ENCODE data around the gene INSIG1.
A peak's percentile ranks its signal among the peaks of the same experiment; 100 is the strongest.

Gene INSIG1

DNA sequence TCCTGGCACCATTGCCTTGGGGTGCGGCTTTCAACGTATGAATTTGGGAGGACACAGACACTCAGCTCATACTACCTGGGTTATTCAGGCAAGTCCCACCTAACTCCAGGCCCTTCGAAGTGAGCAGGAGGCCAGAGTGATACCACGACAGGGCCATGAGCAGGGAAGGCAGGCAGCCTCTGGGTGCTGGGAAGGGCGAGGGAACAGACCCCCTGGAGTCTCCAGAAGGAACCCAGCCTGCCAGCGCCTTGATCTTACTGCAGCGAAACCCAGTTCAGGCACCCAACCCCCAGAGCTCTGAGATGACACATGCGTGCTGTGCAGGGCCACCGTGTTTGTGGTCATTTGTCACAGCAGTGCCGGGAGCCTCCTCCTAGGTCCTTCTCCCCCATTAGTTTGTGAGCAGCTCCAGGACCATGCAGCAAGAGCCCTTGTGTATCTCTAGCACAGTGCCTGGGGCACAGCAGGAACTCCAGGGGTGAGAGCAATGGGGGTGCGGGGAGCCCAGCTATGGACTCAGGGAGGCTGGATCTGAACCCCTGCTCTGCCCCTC lies 7.7 kb upstream of the INSIG1 start:
- H3K9me3 ChIP-seq (ENCODE audit: control insufficient read depth, low read length), result no peaks in the 10 kb centered on the region
- H3K36me3 ChIP-seq (ENCODE audit: control insufficient read depth, insufficient read depth, low read length), result no peaks in the 10 kb centered on the region
- no peaks in the 10 kb centered on the region for H3K27me3 ChIP-seq (ENCODE audit: control insufficient read depth, insufficient read depth, low read length)
- H3K4me3 ChIP-seq (ENCODE audit: low read length), result no peak overlapping the region
- peaks cover 18% of the 10 kb centered on the region for H3K4me1 ChIP-seq (ENCODE audit: control insufficient read depth, insufficient read depth, low read length)
- no peak overlapping the region for H3K9ac ChIP-seq (ENCODE audit: low read length)

DNA sequence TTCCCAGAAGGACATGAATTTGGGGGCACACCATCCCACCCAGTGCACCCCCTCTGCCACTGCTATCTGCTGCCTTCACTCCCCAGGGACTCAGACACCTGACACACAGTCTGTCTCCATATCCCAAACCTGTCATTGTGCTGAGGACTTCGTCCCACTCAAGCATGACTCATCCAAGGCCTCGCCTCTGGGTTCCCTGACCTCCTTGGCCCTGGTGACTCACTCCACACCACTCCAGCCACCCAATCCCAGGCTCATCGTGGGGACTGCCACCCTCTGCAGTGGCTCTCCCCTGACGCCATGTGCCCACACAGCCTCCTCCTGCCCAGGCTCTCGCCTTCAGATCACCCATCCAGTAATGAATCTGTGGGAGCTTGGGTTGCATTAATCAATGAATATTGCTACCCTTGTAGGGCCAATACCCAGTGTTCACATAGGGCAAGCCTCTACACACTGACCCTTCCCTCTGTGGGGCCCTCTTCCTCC lies 6.6 kb upstream of the INSIG1 start:
- H3K9me3 ChIP-seq (ENCODE audit: control insufficient read depth, low read length), result no peaks in the 10 kb centered on the region
- H3K4me3 ChIP-seq (ENCODE audit: low read length), result no peak overlapping the region
- no peaks in the 10 kb centered on the region for H3K27me3 ChIP-seq (ENCODE audit: control insufficient read depth, insufficient read depth, low read length)
- H3K36me3 ChIP-seq (ENCODE audit: control insufficient read depth, insufficient read depth, low read length), result no peaks in the 10 kb centered on the region
- H3K9ac ChIP-seq (ENCODE audit: low read length), result no peak overlapping the region
- peaks cover 18% of the 10 kb centered on the region for H3K4me1 ChIP-seq (ENCODE audit: control insufficient read depth, insufficient read depth, low read length)

DNA sequence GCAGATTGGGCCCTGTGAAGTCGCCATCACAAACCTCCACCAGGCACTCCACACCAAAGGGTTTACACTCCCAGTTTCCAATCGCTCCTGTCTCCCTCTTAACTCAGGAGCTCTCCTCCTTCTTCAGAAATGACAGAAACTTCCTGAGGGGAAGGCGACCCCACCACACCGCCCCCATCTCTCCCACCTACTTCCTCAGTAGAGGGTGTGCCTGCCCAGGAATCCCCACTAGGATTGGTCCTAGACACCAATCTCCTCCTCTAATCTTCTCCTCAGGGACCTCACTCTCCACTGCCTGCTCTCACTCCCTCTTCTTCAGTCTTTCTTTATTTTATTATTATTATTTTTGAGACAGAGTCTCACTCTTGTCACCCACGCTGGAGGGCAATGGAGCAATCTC lies 5.9 kb upstream of the INSIG1 start:
- Histone ChIP-seq H3K9ac (ENCODE audit: low read length) (no peak overlapping the region), H3K36me3 (ENCODE audit: control insufficient read depth, insufficient read depth, low read length) (no peaks in the 10 kb centered on the region), H3K4me3 (ENCODE audit: low read length) (no peak overlapping the region), H3K9me3 (ENCODE audit: control insufficient read depth, low read length) (no peaks in the 10 kb centered on the region), H3K27me3 (ENCODE audit: control insufficient read depth, insufficient read depth, low read length) (no peaks in the 10 kb centered on the region), H3K4me1 (ENCODE audit: control insufficient read depth, insufficient read depth, low read length) (peaks cover 25% of the 10 kb centered on the region)

DNA sequence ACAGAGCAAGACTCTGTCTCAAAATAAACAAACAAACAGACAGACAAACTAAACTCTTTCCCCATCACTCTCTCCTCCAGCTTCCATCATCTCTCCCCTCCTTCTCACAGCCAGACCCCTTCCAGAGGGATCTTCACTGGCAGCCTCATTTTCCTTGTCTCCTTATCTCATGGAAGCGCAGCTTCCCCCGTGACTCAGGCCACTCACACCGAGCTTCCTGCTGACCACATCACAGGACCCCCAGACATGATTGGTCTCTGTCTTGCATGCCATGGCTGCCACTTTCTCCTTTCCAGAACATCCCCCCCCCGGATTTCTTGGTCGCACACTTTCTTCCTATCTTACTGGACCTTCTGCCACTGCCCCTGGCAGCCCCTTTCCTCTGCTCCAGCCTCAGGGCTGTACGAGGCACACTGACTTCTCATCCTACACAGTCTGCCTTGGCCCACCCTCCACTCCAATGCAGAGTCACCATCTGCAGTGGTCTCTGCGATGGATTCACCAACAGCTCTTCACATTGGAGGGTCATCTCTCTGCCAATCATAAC lies 4.9 kb upstream of the INSIG1 start:
- no peak overlapping the region for H3K9ac ChIP-seq (ENCODE audit: low read length)
- H3K4me3 ChIP-seq (ENCODE audit: low read length), result no peak overlapping the region
- H3K36me3 ChIP-seq (ENCODE audit: control insufficient read depth, insufficient read depth, low read length), result no peaks in the 10 kb centered on the region
- peaks cover 29% of the 10 kb centered on the region for H3K4me1 ChIP-seq (ENCODE audit: control insufficient read depth, insufficient read depth, low read length)
- no peaks in the 10 kb centered on the region for H3K27me3 ChIP-seq (ENCODE audit: control insufficient read depth, insufficient read depth, low read length)
- no peaks in the 10 kb centered on the region for H3K9me3 ChIP-seq (ENCODE audit: control insufficient read depth, low read length)

DNA sequence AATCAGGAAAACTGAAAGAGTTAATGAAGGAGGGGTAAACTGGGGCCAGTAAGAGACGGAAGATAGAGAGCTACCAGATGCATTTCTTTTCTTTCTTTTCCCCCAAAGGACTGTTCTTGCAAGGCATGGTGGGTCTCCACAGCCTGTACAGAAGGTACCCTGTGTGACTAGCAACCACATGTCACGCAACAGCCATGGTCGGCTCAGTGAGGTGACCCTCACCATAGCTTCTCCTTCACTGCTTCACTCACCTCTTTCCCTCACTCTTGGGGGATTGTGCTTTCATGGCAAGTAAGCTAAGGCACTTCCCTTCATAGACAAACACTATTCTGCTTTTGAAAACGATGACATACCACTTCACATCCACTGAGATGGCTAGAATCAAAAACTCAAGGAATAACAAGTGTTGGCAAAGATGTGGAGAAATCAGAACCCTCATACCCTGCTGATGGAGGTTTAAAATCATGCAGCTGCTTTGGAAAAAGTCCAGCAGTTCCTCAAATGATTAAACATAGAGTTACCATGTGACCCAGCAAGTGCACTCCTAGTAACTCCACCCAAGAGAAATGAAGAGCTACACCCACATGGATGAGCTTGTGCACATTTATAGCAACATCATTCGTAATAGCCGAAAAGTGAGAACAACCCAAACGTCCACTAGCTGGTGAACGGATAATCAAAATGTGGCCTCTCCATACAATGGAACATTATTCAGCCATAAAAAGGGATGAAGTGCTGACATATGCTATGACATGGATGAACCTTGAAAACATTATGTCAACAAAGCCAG lies 3.8 kb upstream of the INSIG1 start:
- H3K4me3 ChIP-seq (ENCODE audit: low read length), result no peak overlapping the region
- H3K9ac ChIP-seq (ENCODE audit: low read length), result no peak overlapping the region
- H3K9me3 ChIP-seq (ENCODE audit: control insufficient read depth, low read length), result no peaks in the 10 kb centered on the region
- no peaks in the 10 kb centered on the region for H3K27me3 ChIP-seq (ENCODE audit: control insufficient read depth, insufficient read depth, low read length)
- H3K36me3 ChIP-seq (ENCODE audit: control insufficient read depth, insufficient read depth, low read length), result no peaks in the 10 kb centered on the region
- peaks cover 29% of the 10 kb centered on the region for H3K4me1 ChIP-seq (ENCODE audit: control insufficient read depth, insufficient read depth, low read length)

DNA sequence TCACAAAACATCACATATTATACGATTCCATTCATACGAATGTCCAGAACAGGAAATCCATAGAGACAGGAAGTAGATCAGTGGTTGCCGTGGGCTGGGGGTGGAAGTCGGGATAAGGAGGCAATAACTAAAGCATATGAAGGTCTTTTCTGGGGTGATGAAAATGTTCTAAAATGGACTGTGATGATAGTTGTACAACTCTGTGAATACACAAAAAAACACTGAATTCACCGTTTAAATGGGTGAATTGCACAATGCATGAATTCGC lies 3.2 kb upstream of the INSIG1 start:
- Histone ChIP-seq H3K4me3 (ENCODE audit: low read length) (no peak overlapping the region), H3K9ac (ENCODE audit: low read length) (no peak overlapping the region), H3K27me3 (ENCODE audit: control insufficient read depth, insufficient read depth, low read length) (no peaks in the 10 kb centered on the region), H3K9me3 (ENCODE audit: control insufficient read depth, low read length) (no peaks in the 10 kb centered on the region), H3K4me1 (ENCODE audit: control insufficient read depth, insufficient read depth, low read length) (peaks cover 29% of the 10 kb centered on the region), H3K36me3 (ENCODE audit: control insufficient read depth, insufficient read depth, low read length) (no peaks in the 10 kb centered on the region)

DNA sequence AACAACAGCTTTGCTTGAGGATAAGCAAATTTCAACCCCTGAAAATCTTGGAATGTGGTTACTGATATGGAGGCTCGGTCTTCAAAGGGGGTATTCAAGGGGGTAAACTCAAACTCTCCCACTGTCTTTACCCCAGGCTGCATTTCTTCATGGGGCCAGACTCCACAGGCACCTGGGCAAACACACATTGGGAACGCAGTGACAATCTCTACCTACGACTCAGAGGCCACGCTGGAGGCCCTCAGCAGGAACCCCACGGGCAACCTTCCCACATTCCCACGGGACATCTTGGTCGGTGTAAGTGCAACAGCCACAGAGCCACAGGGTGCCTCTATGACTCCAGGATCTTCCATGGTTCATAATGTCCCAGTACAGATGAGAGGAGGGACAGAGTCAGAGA lies 2.2 kb upstream of the INSIG1 start:
- Histone ChIP-seq H3K9ac (ENCODE audit: low read length) (no peak overlapping the region), H3K4me1 (ENCODE audit: control insufficient read depth, insufficient read depth, low read length) (peaks cover 23% of the 10 kb centered on the region), H3K4me3 (ENCODE audit: low read length) (no peak overlapping the region), H3K27me3 (ENCODE audit: control insufficient read depth, insufficient read depth, low read length) (no peaks in the 10 kb centered on the region), H3K9me3 (ENCODE audit: control insufficient read depth, low read length) (no peaks in the 10 kb centered on the region), H3K36me3 (ENCODE audit: control insufficient read depth, insufficient read depth, low read length) (no peaks in the 10 kb centered on the region)

DNA sequence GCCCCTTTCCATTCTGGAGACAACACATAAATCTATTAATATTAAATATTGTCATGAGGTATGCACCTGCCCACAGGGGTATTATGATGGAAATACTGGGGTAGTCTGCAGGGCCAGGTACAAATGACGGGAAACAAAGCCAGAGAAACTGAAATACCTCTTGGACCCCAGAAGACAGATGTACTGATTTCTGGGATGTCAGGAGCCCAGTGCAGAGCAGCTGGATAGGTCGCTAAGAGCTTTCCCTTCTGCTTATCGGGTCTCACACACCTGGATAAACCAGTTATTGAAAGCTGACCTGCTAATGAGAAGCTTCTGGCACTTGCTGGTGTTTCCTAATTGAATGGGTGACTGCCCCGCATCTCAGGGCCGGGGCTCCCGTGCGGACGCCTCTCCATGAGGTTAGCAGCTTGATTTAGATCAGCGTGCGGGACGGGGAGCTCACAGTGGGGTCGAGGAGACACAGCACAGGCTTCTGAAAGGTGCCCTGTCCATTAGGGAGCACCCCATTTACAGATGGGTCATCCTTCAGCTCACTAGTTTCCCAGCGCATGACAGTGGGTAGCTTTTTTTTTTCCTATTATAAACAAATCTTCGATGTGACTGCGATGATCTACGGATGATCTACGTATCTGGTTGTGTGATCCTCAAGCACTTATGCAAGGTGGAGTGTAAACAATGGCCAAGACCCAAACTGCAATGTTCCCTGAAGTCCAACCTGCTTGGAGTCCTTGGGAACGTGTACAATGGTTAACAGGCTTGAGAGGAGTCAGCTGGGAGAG lies 1.5 kb upstream of the INSIG1 start:
- Histone ChIP-seq H3K4me1 (ENCODE audit: control insufficient read depth, insufficient read depth, low read length) (peaks cover 22% of the 10 kb centered on the region), H3K9me3 (ENCODE audit: control insufficient read depth, low read length) (no peaks in the 10 kb centered on the region), H3K36me3 (ENCODE audit: control insufficient read depth, insufficient read depth, low read length) (no peaks in the 10 kb centered on the region), H3K4me3 (ENCODE audit: low read length) (peak overlapping the region; percentile 60), H3K27me3 (ENCODE audit: control insufficient read depth, insufficient read depth, low read length) (no peaks in the 10 kb centered on the region), H3K9ac (ENCODE audit: low read length) (peak overlapping the region; percentile 71)

DNA sequence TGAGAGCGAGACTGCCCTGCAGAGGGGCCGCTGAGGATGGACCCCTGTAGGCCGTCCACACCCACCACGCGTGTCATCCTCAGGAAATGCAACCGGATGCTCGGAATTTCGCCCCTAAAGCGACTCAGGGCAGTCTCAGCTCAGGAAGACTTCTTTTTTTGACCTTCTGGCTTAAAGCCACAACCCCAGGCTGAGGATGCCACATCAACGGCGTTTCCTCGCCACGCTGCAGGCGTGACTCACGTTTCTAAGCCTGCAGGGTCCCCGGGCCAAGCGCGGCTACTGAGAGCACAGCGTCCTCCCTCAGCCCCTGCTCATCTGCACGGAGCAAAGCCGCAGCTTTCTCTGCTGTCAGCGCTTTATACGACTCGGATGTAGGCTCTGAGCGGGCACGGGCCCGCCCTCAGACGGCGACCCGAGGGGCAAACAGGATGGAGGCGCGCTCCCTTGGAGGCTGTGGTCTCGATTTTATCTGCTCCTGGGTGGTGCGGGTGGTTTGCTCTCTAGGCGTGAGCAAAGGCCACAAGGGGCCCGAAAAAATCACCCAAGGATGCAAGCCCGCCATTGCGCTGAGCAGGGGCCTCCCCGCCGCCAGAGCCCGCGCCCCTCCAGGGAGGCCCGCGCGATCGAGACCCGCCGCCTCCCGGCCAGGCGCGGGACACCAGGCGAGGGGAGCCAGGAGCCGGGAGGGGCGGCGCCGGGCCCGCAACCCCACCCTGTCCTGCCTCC lies 726 bp upstream of the INSIG1 start:
- Histone ChIP-seq H3K36me3 (ENCODE audit: control insufficient read depth, insufficient read depth, low read length) (no peaks in the 10 kb centered on the region), H3K4me1 (ENCODE audit: control insufficient read depth, insufficient read depth, low read length) (peaks cover 19% of the 10 kb centered on the region), H3K4me3 (ENCODE audit: low read length) (peak overlapping the region; percentile 60), H3K27me3 (ENCODE audit: control insufficient read depth, insufficient read depth, low read length) (no peaks in the 10 kb centered on the region), H3K9me3 (ENCODE audit: control insufficient read depth, low read length) (no peaks in the 10 kb centered on the region), H3K9ac (ENCODE audit: low read length) (peak overlapping the region; percentile 71)

DNA sequence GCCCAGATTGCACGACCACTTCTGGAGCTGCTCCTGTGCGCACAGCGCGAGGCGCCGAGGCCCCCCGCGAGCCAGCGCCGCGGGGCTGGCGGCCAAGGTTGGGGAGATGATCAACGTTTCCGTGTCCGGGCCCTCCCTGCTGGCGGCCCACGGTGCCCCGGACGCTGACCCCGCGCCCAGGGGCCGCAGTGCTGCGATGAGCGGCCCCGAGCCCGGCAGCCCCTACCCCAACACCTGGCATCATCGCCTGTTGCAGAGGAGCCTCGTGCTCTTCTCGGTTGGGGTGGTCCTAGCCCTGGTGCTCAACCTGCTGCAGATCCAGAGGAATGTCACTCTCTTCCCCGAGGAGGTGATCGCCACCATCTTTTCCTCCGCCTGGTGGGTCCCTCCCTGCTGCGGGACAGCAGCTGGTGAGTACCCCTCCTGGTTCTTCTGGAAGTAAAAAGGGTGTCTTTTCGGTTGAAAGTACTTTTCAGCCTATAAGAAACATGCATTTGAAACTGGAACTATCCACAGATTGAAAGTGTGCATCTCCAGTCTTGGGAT lies 683 bp downstream of the INSIG1 start:
- Histone ChIP-seq H3K4me1 (ENCODE audit: control insufficient read depth, insufficient read depth, low read length) (peaks cover 19% of the 10 kb centered on the region), H3K36me3 (ENCODE audit: control insufficient read depth, insufficient read depth, low read length) (no peaks in the 10 kb centered on the region), H3K4me3 (ENCODE audit: low read length) (peak overlapping the region; percentile 2), H3K27me3 (ENCODE audit: control insufficient read depth, insufficient read depth, low read length) (no peaks in the 10 kb centered on the region), H3K9ac (ENCODE audit: low read length) (peak overlapping the region; percentile 84), H3K9me3 (ENCODE audit: control insufficient read depth, low read length) (no peaks in the 10 kb centered on the region)

DNA sequence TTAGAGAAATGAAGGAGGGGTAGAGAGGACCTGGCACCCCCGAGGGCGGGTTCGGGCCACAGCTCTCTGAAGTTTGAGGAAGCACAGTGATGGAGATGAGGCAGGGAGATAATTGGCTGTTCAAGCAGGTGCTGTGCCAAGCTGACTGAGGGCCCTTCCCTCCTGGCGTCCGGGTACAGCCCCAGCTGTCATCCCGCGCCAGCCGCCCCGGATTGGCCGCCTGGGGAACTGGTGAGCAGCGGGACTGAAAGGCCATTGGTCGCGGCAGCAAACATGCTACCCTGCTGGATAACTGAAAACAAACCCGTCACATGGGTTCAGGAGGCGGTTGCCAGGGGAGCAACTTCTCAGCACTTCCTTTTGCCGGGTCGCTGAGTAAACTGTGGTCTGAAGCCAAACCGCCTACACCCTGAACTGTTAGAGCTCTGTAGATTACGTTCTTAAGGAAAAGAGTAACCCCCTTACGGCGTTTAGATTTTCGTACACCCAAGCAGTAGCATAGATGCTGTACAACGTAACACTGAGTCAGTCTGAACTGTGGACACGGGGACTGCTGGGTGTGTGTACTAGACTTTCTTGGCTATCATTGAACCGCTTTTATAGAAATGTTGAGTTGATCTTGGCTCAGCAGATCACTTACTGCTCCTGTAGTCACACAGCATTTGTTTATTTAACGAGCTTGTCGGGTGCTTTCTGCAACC lies 1.3 kb downstream of the INSIG1 start:
- Histone ChIP-seq H3K9ac (ENCODE audit: low read length) (peak overlapping the region; percentile 84), H3K27me3 (ENCODE audit: control insufficient read depth, insufficient read depth, low read length) (no peaks in the 10 kb centered on the region), H3K36me3 (ENCODE audit: control insufficient read depth, insufficient read depth, low read length) (no peaks in the 10 kb centered on the region), H3K4me3 (ENCODE audit: low read length) (peak overlapping the region; percentile 2), H3K4me1 (ENCODE audit: control insufficient read depth, insufficient read depth, low read length) (peaks cover 19% of the 10 kb centered on the region), H3K9me3 (ENCODE audit: control insufficient read depth, low read length) (no peaks in the 10 kb centered on the region)

Measured in mucosa of stomach (tissue), 1 donor.